HG02610 (cell line): ENCODE measurements around the gene EAF1.
"Not testable (repeated sequence)": the region's sequence is repeated elsewhere in the genome, so short reads cannot be mapped to it uniquely, and the experiment has no call there.

Experiments
- ATAC-seq: cut with Tn5 transposase; IDR thresholded peaks from one replicate; pipeline ENCODE4 v1.9.1; 2021; ENCODE audit warnings: mild to moderate bottlenecking, moderate library complexity; ENCODE audit not compliant: unreplicated experiment

EAF1 gene

GRCh38 chr3:15404767-15405166, 22.6 kb upstream of the EAF1 start:
- ATAC-seq: no peak

GRCh38 chr3:15405448-15406050, 21.8 kb upstream of the EAF1 start:
- no peak for ATAC-seq

DNA sequence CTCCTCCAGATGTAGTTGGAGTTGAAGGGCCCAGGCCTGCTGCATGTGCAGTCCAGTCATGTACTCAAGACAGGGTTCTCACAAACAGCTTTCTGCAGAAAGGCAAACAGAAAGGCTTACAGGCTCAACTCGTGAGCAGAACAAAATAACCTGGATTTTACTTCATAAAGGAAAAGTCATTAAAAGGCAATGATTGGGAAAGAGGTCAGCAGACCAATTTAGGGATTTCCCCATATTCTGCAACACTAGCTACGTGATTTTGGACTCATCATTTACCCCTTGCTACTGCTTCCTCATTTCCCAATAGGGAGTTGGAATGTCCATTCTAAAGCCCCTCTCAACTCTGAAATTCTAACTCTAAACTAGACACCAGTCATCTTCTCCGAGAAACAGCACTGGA, 18.2 kb upstream of the EAF1 start:
- ATAC-seq: no peak

DNA sequence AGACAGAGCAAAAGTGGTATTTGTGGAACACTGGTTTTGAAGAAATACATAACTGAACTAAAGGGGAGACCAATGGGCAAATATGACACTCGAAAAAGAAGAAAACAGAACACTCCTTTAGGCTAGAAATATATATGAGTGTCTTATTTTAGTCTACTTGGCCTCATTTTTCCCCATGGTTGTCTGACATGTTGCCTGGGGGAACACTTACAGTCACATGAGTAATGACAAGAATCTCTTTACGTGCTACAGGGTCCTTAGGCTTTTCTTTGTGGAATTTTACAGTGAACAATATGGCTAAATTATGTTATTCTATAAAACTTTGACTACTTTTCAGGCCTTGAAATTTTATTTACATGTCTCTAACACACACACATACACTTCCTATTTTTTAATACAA, 17.6 kb upstream of the EAF1 start:
- ATAC-seq: no peak

DNA sequence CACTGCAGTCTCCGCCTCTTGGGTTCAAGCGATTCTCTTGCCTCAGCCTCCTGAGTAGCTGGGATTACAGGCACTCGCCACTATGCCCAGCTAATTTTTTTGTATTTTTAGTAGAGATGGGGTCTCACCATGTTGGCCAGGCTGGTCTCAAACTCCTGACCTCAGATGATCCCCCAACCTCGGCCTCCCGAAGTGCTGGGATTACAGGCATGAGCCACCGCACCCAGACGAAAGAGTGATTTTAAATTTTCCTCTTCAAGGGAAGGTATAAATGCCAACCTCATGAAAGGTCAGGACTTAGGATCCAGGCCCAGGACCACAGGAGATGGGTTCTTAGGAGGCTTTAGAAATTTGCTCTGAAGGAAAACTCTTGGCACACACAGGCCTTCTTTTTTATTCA, 16.4 kb upstream of the EAF1 start:
- not testable (repeated sequence) for ATAC-seq

DNA sequence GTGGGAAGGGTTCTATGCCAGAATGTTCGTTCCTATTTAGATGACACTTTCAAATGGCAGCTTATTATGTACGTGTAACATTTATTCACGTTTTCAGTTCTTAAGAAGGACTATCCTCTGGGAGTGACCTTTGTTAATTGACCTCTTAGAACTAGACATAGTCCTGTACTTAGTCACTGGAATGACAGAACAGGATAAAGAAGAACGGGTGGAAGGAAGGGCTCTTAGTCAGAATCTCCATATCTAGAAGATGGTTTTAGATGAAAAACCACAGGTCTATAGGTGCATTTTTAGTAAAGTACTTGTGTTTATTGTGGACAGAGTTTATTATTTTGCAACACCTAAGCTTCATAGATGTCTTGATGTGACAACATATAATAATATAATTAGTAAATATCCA, 6.5 kb upstream of the EAF1 start:
- no peak for ATAC-seq

DNA sequence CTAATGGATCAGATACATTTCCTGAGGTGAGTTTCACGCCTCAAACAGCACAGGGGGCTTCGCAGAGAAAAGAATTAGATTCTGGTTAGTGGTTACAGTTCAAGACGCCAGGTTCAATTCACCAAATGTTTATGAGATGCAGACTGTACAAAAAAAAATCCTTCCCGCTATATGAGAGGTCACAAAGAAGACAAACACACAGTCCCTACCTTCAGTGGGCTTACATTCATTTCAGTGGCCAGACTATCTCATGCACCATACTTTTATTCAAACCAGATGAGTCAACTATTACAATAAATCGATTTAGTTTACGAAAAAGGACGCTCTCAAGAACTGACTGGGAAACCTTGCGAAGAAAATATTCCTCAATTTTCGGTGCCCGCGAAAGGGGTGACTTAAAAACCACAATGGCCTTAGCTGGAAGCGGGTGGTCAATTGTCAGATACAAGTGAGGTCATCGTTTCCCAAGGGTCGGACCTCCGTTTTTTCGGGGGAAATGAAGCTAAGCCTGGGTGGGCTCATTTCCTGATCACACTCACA, 749 bp upstream of the EAF1 start:
- ATAC-seq: no peak

- no peak for ATAC-seq
Observed at GRCh38 chr3:15427981-15428380, 583 bp downstream of the EAF1 start.

- ATAC-seq: no peak
Observed at GRCh38 chr3:15428539-15428938, 1.1 kb downstream of the EAF1 start.

- no peak for ATAC-seq
Observed at GRCh38 chr3:15429080-15429479, 1.7 kb downstream of the EAF1 start.

GRCh38 chr3:15430624-15431023, 3.2 kb downstream of the EAF1 start:
- no peak for ATAC-seq

DNA sequence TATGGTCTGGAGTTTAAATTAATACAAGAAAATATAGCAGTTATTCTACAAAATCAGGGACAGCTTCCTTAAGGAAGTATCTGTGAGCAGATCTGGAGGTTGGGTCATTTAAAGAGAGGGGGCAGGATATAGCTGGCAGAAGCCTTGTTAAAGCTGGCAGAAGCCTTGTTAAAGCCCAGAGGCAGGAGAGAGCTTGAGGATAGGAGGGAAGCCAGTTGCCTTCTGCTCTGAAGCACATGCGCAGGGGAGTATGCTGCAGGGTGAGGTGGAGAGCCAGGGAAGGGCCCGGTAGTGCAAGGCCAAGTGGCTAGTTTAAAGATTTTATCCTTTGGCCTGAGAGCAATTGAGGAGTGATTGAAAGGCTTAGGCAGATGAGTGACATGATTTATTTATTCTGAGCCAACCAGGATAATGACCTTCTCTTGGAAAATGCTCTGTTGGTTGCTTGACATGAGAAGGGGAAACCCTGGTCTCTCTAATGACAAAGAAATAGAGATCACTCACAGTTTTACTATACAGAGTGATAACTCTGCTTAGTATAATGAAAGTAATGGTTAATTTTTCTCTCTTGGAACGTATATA, 3.9 kb downstream of the EAF1 start:
- ATAC-seq: no peak

- no peak for ATAC-seq
Observed at GRCh38 chr3:15433531-15433930, 6.1 kb downstream of the EAF1 start.

DNA sequence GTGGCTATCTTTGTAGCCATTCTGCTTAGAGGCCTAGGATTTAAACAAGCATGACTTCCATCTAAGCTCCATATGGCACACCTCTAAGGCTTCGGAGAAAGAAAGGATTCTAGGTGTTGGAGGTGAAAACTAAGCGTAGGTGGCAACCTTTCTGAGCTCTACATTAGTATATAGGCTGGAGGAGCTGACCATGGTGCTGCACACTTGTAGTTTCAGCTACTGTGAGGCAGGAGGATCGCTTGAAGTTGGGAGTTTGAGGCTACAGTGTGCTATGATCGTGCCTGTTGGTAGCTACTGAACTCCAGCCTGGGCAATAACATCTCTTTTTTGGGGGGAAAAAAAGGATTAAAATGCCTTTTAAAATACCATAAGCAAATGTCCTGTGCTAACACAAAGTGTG, 7.4 kb downstream of the EAF1 start:
- no peak for ATAC-seq

GRCh38 chr3:15436246-15436645, 8.8 kb downstream of the EAF1 start:
- no peak for ATAC-seq

- ATAC-seq: no peak
Observed at GRCh38 chr3:15438983-15439382, 11.6 kb downstream of the EAF1 start.

- no peak for ATAC-seq
Observed at GRCh38 chr3:15439476-15439875, 12.1 kb downstream of the EAF1 start.

DNA sequence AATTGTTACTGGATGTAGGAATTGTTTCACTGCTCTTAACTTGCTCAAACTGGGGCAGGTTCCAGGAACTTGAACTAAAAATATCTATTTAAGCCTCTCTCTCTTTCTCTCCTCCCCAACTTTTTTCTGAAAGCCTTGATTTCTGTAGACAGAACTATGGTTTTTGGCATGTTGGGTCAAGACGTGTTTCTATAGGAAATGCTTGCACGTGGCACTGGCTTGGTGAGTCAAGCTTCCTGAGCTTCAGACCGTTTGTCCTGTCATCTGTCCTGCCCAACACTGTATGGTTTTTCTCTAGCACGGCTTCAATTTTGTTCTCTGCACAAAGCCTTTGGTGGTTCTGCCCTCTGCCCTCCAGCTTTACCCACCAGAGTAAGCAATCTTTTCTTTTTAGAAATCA, 13.5 kb downstream of the EAF1 start:
- no peak for ATAC-seq

GRCh38 chr3:15443826-15444524, 16.6 kb downstream of the EAF1 start:
- no peak for ATAC-seq

DNA sequence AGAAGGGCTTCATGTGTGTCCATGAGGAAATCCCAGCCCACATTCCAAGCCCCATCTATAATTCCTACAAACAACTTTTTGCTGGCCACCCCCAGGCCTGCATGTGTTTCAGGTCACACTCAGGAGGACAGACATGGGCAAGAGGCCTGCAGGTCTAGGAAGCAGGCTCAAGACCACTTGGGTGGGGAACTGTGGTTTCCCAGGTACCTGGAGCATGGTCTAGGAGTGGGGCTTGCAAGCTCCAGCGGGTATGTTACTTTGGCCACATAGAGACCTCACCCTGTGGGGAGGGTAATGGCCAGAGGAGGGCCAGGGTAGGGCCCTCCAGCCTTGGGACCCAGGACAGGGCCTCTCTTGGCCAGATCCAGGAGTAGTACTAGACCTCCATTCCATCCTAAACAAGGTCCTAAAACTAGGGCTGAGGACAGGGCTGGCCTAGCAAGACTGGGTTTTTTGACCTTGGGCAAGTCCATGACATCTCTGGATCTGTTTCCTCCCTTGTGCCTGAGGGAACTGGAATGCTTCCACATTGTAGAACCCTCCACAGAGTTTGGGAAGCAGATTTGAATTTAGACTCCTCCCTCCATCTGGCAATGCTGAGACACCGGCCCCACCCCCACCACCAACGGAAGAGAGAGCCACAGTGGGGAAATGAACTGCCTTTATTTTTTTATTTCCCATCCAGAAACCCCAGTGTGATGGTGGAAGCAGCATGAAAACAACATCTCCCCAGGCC, 22.3 kb downstream of the EAF1 start:
- no peak for ATAC-seq

DNA sequence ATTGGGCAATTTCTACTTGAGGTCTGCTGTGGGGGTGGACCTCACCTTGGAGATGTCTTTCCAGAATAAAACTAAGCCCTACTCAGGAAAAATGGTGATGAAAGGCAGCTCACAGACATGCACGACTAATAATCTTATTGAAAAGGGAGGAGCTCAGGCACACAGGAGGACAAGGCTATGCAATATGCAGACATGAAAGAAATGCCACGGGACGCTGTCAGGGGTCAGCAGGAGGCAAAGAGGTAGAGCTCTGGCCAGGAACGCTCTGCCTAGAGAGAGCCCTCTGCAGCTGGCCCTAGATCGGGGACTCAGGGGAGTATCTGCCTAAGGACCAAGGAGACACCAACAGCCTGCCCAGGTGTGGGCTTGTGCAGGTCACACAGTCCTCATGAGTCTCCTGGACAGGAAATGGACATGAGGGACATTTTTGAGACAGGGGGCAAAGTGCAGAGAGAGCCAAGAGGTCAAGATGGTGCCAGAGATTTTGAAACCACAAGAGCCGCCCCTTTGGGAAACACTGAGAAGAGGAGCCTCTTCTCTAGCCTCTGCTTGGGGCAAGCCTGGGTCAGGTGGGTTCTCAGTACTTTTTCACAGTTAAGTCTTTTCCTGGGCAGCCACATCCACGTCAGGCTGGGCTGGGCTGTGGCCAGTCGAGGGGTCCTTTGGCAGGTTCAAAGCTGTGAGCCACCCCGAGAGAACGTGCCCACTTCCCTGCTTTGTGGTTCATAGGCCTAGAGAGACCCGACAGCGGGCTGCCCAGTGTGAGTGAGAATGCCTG, 23.2 kb downstream of the EAF1 start:
- ATAC-seq: no peak
